PC-3 (cell line): Measurements from ENCODE around the gene CCNY.

Source experiments
- EZH2phosphoT487 ChIP-seq: fragments of 300-600 bp; sonication (generic); IDR thresholded peaks from 2 replicates; pipeline ENCODE4 v1.6.1; 2018; ENCODE audit warnings: mild to moderate bottlenecking, antibody characterized with exemption, low read length, borderline replicate concordance
- TF ChIP-seq, protein P1 (sequence below): fragments of 300-600 bp; sonication (generic); conservative IDR thresholded peaks from 2 replicates; pipeline ENCODE4 v1.5.1; 2017; ENCODE audit warnings: antibody characterized with exemption, low read depth, mild to moderate bottlenecking, low read length

DNA sequence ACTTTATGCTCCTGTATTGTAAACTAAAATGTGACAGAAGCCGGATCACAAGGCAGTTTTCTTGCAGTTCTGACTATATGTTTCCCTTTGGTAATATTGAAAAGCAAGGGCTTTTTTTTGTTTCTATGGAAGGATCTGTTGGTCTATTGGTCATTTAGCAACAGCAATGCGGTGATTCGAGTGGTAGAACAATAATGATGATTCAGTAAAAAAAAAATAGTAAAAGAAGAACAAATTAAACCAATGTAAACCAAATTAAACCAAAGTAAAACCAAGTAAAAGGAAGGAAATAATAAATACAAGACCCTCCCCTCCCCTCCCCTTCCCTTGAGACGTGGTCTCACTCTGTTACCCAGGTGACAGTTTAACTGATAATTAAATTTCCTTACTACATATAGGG is 17.8 kb upstream of the CCNY start:
- TF ChIP-seq, protein P1, sequence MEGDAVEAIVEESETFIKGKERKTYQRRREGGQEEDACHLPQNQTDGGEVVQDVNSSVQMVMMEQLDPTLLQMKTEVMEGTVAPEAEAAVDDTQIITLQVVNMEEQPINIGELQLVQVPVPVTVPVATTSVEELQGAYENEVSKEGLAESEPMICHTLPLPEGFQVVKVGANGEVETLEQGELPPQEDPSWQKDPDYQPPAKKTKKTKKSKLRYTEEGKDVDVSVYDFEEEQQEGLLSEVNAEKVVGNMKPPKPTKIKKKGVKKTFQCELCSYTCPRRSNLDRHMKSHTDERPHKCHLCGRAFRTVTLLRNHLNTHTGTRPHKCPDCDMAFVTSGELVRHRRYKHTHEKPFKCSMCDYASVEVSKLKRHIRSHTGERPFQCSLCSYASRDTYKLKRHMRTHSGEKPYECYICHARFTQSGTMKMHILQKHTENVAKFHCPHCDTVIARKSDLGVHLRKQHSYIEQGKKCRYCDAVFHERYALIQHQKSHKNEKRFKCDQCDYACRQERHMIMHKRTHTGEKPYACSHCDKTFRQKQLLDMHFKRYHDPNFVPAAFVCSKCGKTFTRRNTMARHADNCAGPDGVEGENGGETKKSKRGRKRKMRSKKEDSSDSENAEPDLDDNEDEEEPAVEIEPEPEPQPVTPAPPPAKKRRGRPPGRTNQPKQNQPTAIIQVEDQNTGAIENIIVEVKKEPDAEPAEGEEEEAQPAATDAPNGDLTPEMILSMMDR = no peak
- no peak for TF ChIP-seq EZH2phosphoT487
